Subcutaneous adipose tissue (tissue), 4 donors: Measurements from ENCODE around the gene ANKS1B. TPM values are rescaled to one million over a fixed set of nuclear protein-coding genes. Genes with fewer than 3 reads are reported as not detected.

Source experiments
- total RNA-seq, 4 donors: library from RNA; depleted of rRNA; stranded (reverse); fragments of >200 nt; gene quantifications; one replicate each; pipeline ENCODE4 v1.1.0, GENCODE V29; 2016
- TF ChIP-seq, protein P1 (sequence below): fragments of 450-650 bp; IDR thresholded peaks from one replicate; pipeline ENCODE4 v1.5.1; 2016; ENCODE audit warnings: low read depth, mild to moderate bottlenecking, control low read depth, antibody characterized with exemption, moderate library complexity

ANKS1B gene
- total RNA-seq, 4 donors from 2014 or later, result 4.5 to 15.4 (median 10.1) TPM

- TF ChIP-seq, protein P1, sequence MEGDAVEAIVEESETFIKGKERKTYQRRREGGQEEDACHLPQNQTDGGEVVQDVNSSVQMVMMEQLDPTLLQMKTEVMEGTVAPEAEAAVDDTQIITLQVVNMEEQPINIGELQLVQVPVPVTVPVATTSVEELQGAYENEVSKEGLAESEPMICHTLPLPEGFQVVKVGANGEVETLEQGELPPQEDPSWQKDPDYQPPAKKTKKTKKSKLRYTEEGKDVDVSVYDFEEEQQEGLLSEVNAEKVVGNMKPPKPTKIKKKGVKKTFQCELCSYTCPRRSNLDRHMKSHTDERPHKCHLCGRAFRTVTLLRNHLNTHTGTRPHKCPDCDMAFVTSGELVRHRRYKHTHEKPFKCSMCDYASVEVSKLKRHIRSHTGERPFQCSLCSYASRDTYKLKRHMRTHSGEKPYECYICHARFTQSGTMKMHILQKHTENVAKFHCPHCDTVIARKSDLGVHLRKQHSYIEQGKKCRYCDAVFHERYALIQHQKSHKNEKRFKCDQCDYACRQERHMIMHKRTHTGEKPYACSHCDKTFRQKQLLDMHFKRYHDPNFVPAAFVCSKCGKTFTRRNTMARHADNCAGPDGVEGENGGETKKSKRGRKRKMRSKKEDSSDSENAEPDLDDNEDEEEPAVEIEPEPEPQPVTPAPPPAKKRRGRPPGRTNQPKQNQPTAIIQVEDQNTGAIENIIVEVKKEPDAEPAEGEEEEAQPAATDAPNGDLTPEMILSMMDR, result no peak
These were observed 1260.2 kb downstream of the ANKS1B start for GRCh38 chr12:98724384-98725155.

- TF ChIP-seq, protein P1, result no peak
These were observed 1263.5 kb downstream of the ANKS1B start for GRCh38 chr12:98721204-98721702.

DNA sequence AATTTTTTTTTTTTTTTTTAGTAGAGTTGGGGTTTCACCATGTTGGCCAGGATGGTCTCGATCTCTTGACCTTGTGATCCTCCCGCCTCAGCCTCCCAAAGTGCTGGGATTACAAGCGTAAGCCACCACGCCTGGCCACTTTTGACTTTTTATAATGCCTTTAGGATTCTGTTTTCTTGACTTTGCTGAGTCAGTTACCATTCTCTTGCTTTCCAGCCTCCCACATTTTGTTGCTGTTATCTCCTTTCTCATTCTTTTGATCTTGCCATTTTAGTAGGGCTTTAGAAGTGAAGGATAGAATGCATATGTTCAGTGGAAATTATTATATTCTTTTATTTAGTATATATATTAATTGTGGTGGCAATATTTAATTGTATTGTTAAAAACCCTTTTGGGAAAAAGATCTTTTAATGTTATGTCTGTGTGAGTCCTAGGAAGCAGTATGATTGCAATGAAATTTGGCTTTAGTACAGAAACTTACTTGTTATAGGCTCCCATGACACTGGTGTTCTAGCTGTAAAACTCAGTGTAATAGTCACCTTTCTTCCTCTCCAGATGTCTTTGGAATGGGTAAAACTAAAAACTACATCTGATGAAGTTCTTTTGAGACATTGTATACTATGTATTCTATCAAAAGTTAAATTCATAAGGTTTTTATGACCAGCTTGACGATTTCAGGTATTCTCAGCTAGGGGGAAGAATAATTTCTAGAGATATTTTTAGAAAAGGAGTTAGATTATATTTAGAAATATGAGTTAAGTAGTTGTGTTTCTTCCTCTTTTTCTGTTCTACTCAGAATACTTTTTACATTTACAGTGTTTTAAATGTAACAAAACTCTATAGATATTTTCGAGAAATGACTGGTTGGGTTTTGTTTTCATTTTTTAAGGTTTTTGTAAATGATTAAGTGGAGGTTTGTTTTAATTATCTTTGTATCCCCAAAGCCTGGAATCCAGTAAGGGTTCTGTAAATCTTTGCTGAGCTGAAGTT lies 1264.9 kb downstream of the ANKS1B start:
- TF ChIP-seq, protein P1, result no peak

GRCh38 chr12:98714426-98714825 lies 1270.3 kb downstream of the ANKS1B start:
- TF ChIP-seq, protein P1, result no peak

DNA sequence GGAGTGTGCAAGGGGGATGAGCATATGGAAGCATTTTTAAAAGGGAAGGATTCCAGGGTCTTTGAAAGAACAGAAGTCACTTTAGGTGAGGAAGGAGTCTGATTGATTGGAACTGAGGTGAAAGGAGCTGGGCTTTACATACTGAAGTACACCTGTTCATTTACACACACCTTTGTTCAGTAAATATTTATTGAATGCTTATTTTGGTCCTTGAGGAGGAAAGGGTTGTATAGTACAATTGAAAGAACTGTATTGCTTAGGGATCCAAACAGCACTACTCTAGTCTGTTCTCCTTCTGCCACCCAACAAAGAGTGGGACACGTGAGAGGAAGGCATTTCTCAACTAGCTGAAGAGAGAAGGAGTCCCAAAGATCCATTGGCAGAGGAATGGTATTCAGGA lies 1275.7 kb downstream of the ANKS1B start:
- TF ChIP-seq, protein P1, result no peak

DNA sequence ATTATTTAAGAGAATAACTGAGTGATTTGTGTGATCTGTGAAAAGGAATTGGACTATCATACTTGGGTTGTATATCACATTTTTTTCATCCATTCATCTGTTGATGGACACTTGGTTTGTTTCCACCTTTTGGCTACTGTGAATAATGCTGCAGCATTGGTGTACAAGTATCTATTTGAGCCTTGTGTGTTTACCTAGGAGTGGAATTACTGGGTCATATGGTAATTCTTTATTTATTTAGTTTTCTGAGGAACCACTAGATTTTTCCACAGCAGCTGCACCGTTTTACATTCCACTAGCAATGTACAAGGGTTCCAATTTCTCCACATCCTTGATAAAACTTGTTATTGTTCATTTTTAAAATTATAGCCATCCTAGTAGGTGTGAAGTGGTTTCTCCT lies 1283.6 kb downstream of the ANKS1B start:
- TF ChIP-seq, protein P1, result no peak

DNA sequence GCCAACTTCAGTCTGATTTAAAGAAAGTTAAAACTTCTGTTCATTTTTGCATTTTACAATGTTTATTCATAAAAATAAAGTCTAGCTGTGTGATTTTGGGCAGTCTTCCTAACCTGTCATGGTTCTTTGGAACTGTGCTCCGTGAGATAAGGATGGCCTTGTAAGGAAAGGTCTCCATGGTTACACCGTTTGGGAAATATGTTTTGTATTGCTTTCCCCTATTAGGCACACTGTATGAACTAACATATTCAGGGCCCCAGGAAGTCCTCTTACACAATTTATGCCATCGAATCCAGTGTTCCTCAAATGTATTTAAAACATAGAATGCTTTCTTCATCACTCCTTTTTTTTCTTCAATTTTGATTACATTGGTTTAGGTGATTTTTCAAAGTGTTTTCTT lies 1285.2 kb downstream of the ANKS1B start:
- TF ChIP-seq, protein P1, result no peak
